B cell (primary cell): Measurements from ENCODE around the gene FAM184A. TPM values are rescaled to one million over a fixed set of nuclear protein-coding genes. Genes with fewer than 3 reads are reported as not detected.

Experiments used
- ATAC-seq: fragments of 200-7000 bp; cut with Tn5 transposase; one replicate; pipeline ENCODE4 v1.10.0; 2021; ENCODE audit warnings: low read depth, mild to moderate bottlenecking, moderate number of reproducible peaks, moderate library complexity
- CTCF ChIA-PET: fragments of 350-600 bp; sonication (Branson Sonifier 250); formaldehyde crosslinking; loops from one replicate; lab custom pipeline; 2021; ENCODE audit warnings: antibody characterized with exemption, inconsistent platforms; lab: Charles Lee
- POLR2A ChIA-PET: fragments of 350-600 bp; sonication (Branson Sonifier 250); formaldehyde crosslinking; loops from one replicate; lab custom pipeline; 2021; ENCODE audit warnings: antibody characterized with exemption; lab: Charles Lee
- DNase-seq: peaks from one replicate; pipeline ENCODE4 v3.0.0; 2013
- H2AFZ ChIP-seq: 2 replicates; pipeline ENCODE4 v1.6.1; 2012; ENCODE audit warnings: mild to moderate bottlenecking, low read depth, low read length; ENCODE audit not compliant: insufficient read depth, poor library complexity, severe bottlenecking
- H3K27ac ChIP-seq, 2 donors: 1 replicate in 1 of 2; 2 replicates in 1 of 2; pipeline ENCODE4 v1.5.1; 2012 to 2013; ENCODE audit warnings: low read length in 2 of 2, mild to moderate bottlenecking in 2 of 2, moderate library complexity in 1 of 2
- H3K27me3 ChIP-seq, 4 experiments: fragments of 200-600 bp in 1 of 4; sonication (generic) in 1 of 4; replicated peaks in 1 of 4; 1 replicate in 2 of 4; 2 replicates in 2 of 4; pipeline versions ENCODE4 v1.6.1 to v1.7.0; 2013 to 2016; ENCODE audit warnings: low read length in 3 of 4, mild to moderate bottlenecking in 2 of 4, mixed read lengths in 1 of 4, moderate library complexity in 1 of 4; ENCODE audit not compliant: insufficient read depth in 4 of 4, control insufficient read depth in 3 of 4; ENCODE audit errors: control extremely low read depth in 1 of 4
- H3K36me3 ChIP-seq, 2 experiments: replicated peaks in 1 of 2; 1 replicate in 1 of 2; 2 replicates in 1 of 2; pipeline versions ENCODE4 v1.6.1 to v1.7.1; 2013; ENCODE audit warnings: low read length in 1 of 2; ENCODE audit not compliant: insufficient read depth in 2 of 2, control insufficient read depth in 1 of 2; ENCODE audit errors: control extremely low read depth in 1 of 2, extremely low read depth in 1 of 2
- H3K4me1 ChIP-seq, 2 donors: fragments of 200-600 bp in 1 of 2; sonication (generic) in 1 of 2; 1 replicate in 1 of 2; 2 replicates in 1 of 2; pipeline versions ENCODE4 v1.5.1 to v1.6.1; 2013 to 2017; ENCODE audit warnings: low read length in 2 of 2; ENCODE audit not compliant: control insufficient read depth in 2 of 2, insufficient read depth in 2 of 2
- H3K4me2 ChIP-seq: replicated peaks from 2 replicates; pipeline ENCODE3; 2012; ENCODE audit warnings: mild to moderate bottlenecking, low read depth, low read length; ENCODE audit not compliant: poor library complexity, severe bottlenecking
- H3K4me3 ChIP-seq, 5 experiments: fragments of 200-600 bp in 1 of 5; sonication (generic) in 1 of 5; 1 replicate in 3 of 5; 2 replicates in 2 of 5; pipeline versions ENCODE4 v1.5.1 to v1.7.0; 2011 to 2016; ENCODE audit warnings: low read length in 4 of 5, mild to moderate bottlenecking in 4 of 5, low read depth in 2 of 5, control low read depth in 1 of 5, moderate library complexity in 1 of 5; ENCODE audit not compliant: insufficient read depth in 1 of 5; ENCODE audit errors: control extremely low read depth in 1 of 5, extremely low read depth in 1 of 5
- H3K79me2 ChIP-seq: fragments of 200-600 bp; sonication (generic); one replicate; pipeline ENCODE4 v1.6.0; 2016; ENCODE audit warnings: low read length; ENCODE audit not compliant: control insufficient read depth, insufficient read depth
- H3K9ac ChIP-seq: fragments of 200-600 bp; sonication (generic); 2 replicates; pipeline ENCODE4 v1.6.1; 2017; ENCODE audit warnings: mild to moderate bottlenecking, low read length, moderate library complexity
- H3K9me3 ChIP-seq, 3 donors: one replicate each; pipeline versions ENCODE4 v1.6.1 to v1.7.1; 2013; ENCODE audit warnings: low read length in 2 of 3; ENCODE audit not compliant: control insufficient read depth in 2 of 3, insufficient read depth in 1 of 3; ENCODE audit errors: control extremely low read depth in 1 of 3
- H4K20me1 ChIP-seq: 2 replicates; pipeline ENCODE4 v1.6.0; 2012; ENCODE audit warnings: mild to moderate bottlenecking, low read length; ENCODE audit not compliant: insufficient read depth, control insufficient read depth, poor library complexity, severe bottlenecking
- H3K27ac Mint-ChIP-seq: one replicate; pipeline ENCODE4 v1.8.0; 2021; ENCODE audit warnings: mixed read lengths
- H3K27me3 Mint-ChIP-seq: one replicate; pipeline ENCODE4 v1.8.0; 2021; ENCODE audit warnings: mixed read lengths
- H3K4me1 Mint-ChIP-seq: one replicate; pipeline ENCODE4 v1.8.0; 2021; ENCODE audit warnings: mixed read lengths
- H3K4me3 Mint-ChIP-seq: one replicate; pipeline ENCODE4 v1.8.0; 2021; ENCODE audit warnings: mixed read lengths
- H3K9me3 Mint-ChIP-seq: one replicate; pipeline ENCODE4 v1.8.0; 2022; ENCODE audit warnings: mixed read lengths; ENCODE audit not compliant: insufficient read depth
- CTCF ChIP-seq: fragments of 200-600 bp; IDR thresholded peaks from one replicate; pipeline ENCODE4 v1.8.0; 2022; ENCODE audit warnings: antibody characterized with exemption, mild to moderate bottlenecking
- WGBS: methylation state at CpG from one replicate; pipeline ENCODE4 v1.1.5; 2013; ENCODE audit warnings: missing lambda C conversion rate; ENCODE audit not compliant: insufficient coverage; 5-methylcytosine and 5-hydroxymethylcytosine counted together
- intact Hi-C: fragments of 100-400 bp; cut with micrococcal nuclease; formaldehyde crosslinking; loops from one replicate; pipeline ENCODE4 v1.10.0; 2022
- polyA plus RNA-seq: library from polyadenylated mRNA; depleted of rRNA; stranded (reverse); fragments of >200 nt; gene quantifications from 2 replicates; pipeline ENCODE4 v1.2.3, GENCODE V29; 2012
- total RNA-seq, 2 donors: library from RNA; stranded (reverse); fragments of 120-200 nt in 1 of 2; gene quantifications; 1 replicate in 1 of 2; 2 replicates in 1 of 2; pipeline versions ENCODE4 v1.2.3 to v1.2.4, GENCODE V29; 2013 to 2022

Gene FAM184A
- total and polyA plus RNA-seq, 2 donors (not counting 1 experiment from before 2014, with no cell fraction given) = 0.07 to 0.54 TPM

- 89% methylated on average over 2 of the region's 4 CpGs for WGBS
- CTCF ChIA-PET = interaction anchor here (1.3 kb wide), 1 partner anchor 69 kb away, joined by 3 read pairs; no protein-coding TSS in a partner anchor
Measured at GRCh38 chr6:119060255-119060907, 18.1 kb downstream of the FAM184A start.

More at GRCh38 chr6:119060255-119060907, 18.1 kb downstream of the FAM184A start:
- Mint-ChIP-seq H3K27me3 (peaks cover 7% of the 10 kb centered on the region), H3K27ac (no peak overlapping the region), H3K4me1 (peaks cover 3% of the 10 kb centered on the region), H3K9me3 (no peaks in the 10 kb centered on the region), H3K4me3 (no peak overlapping the region)
- Histone ChIP-seq H3K4me3 (no peak overlapping the region), H3K4me2 (no peak overlapping the region), H4K20me1 (no peaks in the 10 kb centered on the region), H3K4me1 (peaks cover 0 to 3% of the 10 kb centered on the region in 2 donors), H3K79me2 (no peaks in the 10 kb centered on the region), H2AFZ (no peak overlapping the region), H3K36me3 (no peaks in the 10 kb centered on the region), H3K27ac (no peak overlapping the region), H3K9ac (no peak overlapping the region), H3K9me3 (no peaks in the 10 kb centered on the region), H3K27me3 (peaks cover 0 to 4% (median 0%) of the 10 kb centered on the region in 4 experiments)
- DNase-seq (no peak), ATAC-seq (no peak)
- intact Hi-C loops = no loop called here
- no peak for TF ChIP-seq CTCF
- POLR2A ChIA-PET = no interaction called here
